Progenitor cell of endocrine pancreas (in vitro differentiated cells): ENCODE results near the gene TRRAP. TPM values are rescaled to one million over a fixed set of nuclear protein-coding genes. Genes with fewer than 3 reads are reported as not detected.

Source experiments
- DNase-seq: peaks from one replicate; pipeline ENCODE4 v3.0.0; 2021; ENCODE audit warnings: low spot score; ENCODE audit not compliant: unreplicated experiment
- H3K27ac Mint-ChIP-seq: 2 replicates; pipeline ENCODE4 v1.8.0; 2021; ENCODE audit warnings: mild to moderate bottlenecking, moderate library complexity, mixed read lengths
- H3K27me3 Mint-ChIP-seq: 2 replicates; pipeline ENCODE4 v1.8.0; 2021; ENCODE audit warnings: mixed read lengths
- H3K36me3 Mint-ChIP-seq: 2 replicates; pipeline ENCODE4 v1.8.0; 2022; ENCODE audit warnings: mixed read lengths; ENCODE audit not compliant: insufficient read depth
- H3K4me1 Mint-ChIP-seq: 2 replicates; pipeline ENCODE4 v1.8.0; 2021; ENCODE audit warnings: low read depth, mixed read lengths
- H3K4me3 Mint-ChIP-seq: 2 replicates; pipeline ENCODE4 v1.8.0; 2021; ENCODE audit warnings: low read depth, mild to moderate bottlenecking, moderate library complexity, mixed read lengths
- H3K9me3 Mint-ChIP-seq: 2 replicates; pipeline ENCODE4 v1.8.0; 2021; ENCODE audit warnings: low read depth, mixed read lengths
- total RNA-seq: library from RNA; stranded (reverse); gene quantifications from 2 replicates; pipeline ENCODE4 v1.2.1, GENCODE V29; 2021
- TF ChIP-seq, protein P1 (sequence below): fragments of 200-600 bp; sonication (generic); IDR thresholded peaks from one replicate; pipeline ENCODE4 v1.5.0; 2021; ENCODE audit warnings: antibody characterized with exemption, mild to moderate bottlenecking; ENCODE audit not compliant: unreplicated experiment

Gene TRRAP
- total RNA-seq, 1 donor from 2014 or later: 75.8 TPM

DNA sequence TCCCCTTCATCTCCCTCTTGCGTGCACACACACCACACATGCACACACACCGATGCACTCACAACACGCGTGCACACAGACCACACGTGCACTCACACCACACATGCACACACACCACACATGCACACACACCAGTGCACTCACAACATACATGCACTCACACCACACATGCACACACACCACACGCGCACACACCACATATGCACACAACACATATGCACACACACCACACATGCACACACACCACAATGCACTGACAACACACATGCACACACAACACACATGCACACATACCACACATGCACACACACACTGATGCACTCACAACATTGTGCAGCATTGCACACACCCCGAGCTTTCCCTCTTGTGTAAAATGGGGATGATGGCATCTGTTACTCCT lies 68.1 kb downstream of the TRRAP start:
- no peak for DNase-seq
- no peaks in the 10 kb centered on the region for H3K27me3 Mint-ChIP-seq
- TF ChIP-seq, protein P1, sequence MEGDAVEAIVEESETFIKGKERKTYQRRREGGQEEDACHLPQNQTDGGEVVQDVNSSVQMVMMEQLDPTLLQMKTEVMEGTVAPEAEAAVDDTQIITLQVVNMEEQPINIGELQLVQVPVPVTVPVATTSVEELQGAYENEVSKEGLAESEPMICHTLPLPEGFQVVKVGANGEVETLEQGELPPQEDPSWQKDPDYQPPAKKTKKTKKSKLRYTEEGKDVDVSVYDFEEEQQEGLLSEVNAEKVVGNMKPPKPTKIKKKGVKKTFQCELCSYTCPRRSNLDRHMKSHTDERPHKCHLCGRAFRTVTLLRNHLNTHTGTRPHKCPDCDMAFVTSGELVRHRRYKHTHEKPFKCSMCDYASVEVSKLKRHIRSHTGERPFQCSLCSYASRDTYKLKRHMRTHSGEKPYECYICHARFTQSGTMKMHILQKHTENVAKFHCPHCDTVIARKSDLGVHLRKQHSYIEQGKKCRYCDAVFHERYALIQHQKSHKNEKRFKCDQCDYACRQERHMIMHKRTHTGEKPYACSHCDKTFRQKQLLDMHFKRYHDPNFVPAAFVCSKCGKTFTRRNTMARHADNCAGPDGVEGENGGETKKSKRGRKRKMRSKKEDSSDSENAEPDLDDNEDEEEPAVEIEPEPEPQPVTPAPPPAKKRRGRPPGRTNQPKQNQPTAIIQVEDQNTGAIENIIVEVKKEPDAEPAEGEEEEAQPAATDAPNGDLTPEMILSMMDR: no peak
- H3K9me3 Mint-ChIP-seq: no peaks in the 10 kb centered on the region
- H3K36me3 Mint-ChIP-seq: peaks cover 16% of the 10 kb centered on the region
- no peak overlapping the region for H3K27ac Mint-ChIP-seq
- H3K4me3 Mint-ChIP-seq: no peak overlapping the region
- H3K4me1 Mint-ChIP-seq: no peaks in the 10 kb centered on the region

DNA sequence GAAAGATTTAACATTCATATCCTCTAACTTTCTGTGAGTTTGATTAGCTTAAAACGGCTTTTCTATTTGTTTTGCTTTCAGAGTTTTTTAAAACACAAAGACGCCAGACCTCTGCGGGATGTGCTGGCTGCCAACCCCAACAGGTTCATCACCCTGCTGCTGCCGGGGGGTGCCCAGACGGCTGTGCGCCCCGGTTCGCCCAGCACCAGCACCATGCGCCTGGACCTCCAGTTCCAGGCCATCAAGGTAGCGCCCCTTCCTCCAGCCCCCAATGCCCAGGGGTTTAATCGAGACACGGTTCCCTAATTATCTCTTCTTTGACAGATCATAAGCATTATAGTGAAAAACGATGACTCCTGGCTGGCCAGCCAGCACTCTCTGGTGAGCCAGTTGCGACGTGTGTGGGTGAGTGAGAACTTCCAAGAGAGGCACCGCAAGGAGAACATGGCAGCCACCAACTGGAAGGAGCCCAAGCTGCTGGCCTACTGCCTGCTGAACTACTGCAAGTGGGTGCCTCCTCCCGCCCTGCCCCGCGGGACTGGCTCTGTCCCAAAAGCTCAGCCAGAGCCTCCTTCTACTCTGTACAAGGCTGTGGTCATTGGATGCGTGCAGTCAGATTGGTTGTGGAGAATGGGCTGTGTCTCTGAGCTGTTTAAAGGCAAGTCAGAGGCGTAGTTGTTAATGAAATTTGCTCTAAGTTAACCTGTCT lies 71.2 kb downstream of the TRRAP start:
- TF ChIP-seq, protein P1: no peak
- no peak for DNase-seq
- H3K27me3 Mint-ChIP-seq: no peaks in the 10 kb centered on the region
- no peak overlapping the region for H3K4me3 Mint-ChIP-seq
- H3K27ac Mint-ChIP-seq: no peak overlapping the region
- H3K4me1 Mint-ChIP-seq: no peaks in the 10 kb centered on the region
- H3K9me3 Mint-ChIP-seq: no peaks in the 10 kb centered on the region
- peaks cover 29% of the 10 kb centered on the region for H3K36me3 Mint-ChIP-seq

DNA sequence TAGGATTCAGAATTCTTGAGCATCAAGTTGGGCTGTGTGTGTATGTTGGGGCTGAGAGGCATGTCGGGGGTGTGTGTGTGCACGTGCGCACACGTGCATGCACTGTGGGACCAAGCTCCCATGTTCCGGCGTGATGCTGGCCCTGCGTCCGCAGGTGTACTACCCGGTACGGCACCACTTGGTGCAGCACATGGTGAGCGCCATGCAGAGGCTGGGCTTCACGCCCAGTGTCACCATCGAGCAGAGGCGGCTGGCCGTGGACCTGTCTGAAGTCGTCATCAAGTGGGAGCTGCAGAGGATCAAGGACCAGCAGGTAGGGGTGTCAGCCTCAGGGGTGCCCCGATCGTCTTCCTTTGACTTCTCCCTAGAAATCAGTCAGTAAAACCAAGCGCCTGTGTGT lies 77.7 kb downstream of the TRRAP start:
- Mint-ChIP-seq H3K27me3 (no peaks in the 10 kb centered on the region), H3K9me3 (no peaks in the 10 kb centered on the region), H3K4me3 (no peak overlapping the region), H3K4me1 (no peaks in the 10 kb centered on the region), H3K36me3 (peaks cover 47% of the 10 kb centered on the region), H3K27ac (no peak overlapping the region)
- TF ChIP-seq, protein P1: no peak
- DNase-seq: no peak

DNA sequence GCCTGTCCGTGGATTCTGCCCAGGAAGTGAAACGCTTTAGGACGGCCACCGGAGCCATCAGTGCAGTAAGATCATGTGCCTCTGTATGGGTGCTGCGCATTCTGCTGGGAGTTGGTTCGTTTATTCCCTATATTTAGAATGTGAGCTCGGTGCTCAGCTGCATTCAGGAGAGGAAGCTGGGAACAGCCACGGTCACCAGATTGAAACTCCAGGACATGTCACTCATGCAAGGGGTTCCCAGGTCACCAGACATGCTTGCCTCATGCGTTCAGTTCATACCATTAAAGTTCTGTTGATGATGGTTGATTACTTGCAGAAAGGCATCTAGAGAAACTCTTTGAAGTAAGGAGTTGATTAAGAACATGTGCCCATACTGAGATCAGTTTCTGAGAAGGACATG lies 78.1 kb downstream of the TRRAP start:
- no peak overlapping the region for H3K27ac Mint-ChIP-seq
- TF ChIP-seq, protein P1: no peak
- no peaks in the 10 kb centered on the region for H3K9me3 Mint-ChIP-seq
- no peaks in the 10 kb centered on the region for H3K4me1 Mint-ChIP-seq
- no peak overlapping the region for H3K4me3 Mint-ChIP-seq
- no peak for DNase-seq
- no peaks in the 10 kb centered on the region for H3K27me3 Mint-ChIP-seq
- H3K36me3 Mint-ChIP-seq: peaks cover 50% of the 10 kb centered on the region

DNA sequence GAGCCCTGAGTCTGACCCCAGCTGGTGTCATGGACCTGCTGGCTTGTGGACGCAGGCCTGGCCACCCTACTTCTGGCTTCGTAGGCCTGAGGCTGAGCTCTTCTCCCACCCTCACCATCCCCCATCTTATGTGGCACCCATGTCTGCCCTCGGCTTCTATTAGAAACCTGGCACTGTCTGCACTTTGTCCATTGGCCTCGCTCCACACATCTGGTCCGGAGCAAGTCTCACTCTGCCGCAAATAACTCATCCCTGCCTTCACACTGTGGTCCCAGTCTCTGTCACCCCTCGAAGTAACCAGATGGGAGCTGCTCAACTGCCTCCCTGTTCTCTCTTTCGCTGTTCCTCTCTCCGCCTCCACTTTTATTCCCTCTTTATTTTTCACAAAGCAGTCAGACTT lies 78.6 kb downstream of the TRRAP start:
- H3K36me3 Mint-ChIP-seq: peaks cover 49% of the 10 kb centered on the region
- no peak overlapping the region for H3K4me3 Mint-ChIP-seq
- DNase-seq: no peak
- H3K4me1 Mint-ChIP-seq: no peaks in the 10 kb centered on the region
- no peaks in the 10 kb centered on the region for H3K9me3 Mint-ChIP-seq
- H3K27ac Mint-ChIP-seq: no peak overlapping the region
- no peaks in the 10 kb centered on the region for H3K27me3 Mint-ChIP-seq
- TF ChIP-seq, protein P1: no peak
